ENCODE measurements around the gene SRR.

SRR gene

GRCh38 chr17:2331303-2331702 lies 27.6 kb downstream of the SRR start:
- no peak overlapping the region for H3K4me3 ChIP-seq (replicated peaks in 1 of 2; ENCODE audit: low read depth in 2 of 2, low read length in 2 of 2)
- no peak for DNase-seq (ENCODE audit: low read depth in 2 of 2)
- TF ChIP-seq, protein P1, sequence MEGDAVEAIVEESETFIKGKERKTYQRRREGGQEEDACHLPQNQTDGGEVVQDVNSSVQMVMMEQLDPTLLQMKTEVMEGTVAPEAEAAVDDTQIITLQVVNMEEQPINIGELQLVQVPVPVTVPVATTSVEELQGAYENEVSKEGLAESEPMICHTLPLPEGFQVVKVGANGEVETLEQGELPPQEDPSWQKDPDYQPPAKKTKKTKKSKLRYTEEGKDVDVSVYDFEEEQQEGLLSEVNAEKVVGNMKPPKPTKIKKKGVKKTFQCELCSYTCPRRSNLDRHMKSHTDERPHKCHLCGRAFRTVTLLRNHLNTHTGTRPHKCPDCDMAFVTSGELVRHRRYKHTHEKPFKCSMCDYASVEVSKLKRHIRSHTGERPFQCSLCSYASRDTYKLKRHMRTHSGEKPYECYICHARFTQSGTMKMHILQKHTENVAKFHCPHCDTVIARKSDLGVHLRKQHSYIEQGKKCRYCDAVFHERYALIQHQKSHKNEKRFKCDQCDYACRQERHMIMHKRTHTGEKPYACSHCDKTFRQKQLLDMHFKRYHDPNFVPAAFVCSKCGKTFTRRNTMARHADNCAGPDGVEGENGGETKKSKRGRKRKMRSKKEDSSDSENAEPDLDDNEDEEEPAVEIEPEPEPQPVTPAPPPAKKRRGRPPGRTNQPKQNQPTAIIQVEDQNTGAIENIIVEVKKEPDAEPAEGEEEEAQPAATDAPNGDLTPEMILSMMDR (IDR thresholded peaks at IDR 0.05; ENCODE audit: low read depth, low read length): no peak

DNA sequence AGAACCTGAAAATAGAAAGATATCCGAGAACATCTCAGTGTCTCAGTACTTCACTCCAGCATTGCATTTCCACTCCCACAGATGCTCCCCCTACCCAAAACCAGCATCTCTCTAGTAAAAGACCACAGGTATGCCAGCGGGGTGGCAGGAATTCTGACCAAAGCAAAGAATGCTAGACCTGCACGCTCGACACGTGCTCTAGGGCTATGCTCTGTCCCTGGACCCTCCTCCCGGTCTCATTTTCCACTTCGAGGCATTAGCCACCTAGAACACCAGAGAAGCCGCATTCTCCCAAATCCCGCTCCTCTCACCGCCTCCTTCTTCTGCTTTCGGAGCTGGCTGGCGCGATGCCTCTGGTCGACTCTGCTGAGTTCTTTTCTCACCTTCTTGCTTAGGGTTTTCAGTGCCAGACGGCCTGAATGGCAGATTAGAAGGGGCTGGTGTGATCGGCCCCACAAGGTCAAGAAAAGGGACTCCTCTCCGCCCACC lies 32.0 kb downstream of the SRR start:
- peak overlapping the region; percentile 83 to 89 for H3K4me3 ChIP-seq (replicated peaks in 1 of 2; ENCODE audit: low read depth in 2 of 2, low read length in 2 of 2)
- TF ChIP-seq, protein P1 (IDR thresholded peaks at IDR 0.05; ENCODE audit: low read depth, low read length): no peak
- DNase-seq (ENCODE audit: low read depth in 2 of 2): no peak

DNA sequence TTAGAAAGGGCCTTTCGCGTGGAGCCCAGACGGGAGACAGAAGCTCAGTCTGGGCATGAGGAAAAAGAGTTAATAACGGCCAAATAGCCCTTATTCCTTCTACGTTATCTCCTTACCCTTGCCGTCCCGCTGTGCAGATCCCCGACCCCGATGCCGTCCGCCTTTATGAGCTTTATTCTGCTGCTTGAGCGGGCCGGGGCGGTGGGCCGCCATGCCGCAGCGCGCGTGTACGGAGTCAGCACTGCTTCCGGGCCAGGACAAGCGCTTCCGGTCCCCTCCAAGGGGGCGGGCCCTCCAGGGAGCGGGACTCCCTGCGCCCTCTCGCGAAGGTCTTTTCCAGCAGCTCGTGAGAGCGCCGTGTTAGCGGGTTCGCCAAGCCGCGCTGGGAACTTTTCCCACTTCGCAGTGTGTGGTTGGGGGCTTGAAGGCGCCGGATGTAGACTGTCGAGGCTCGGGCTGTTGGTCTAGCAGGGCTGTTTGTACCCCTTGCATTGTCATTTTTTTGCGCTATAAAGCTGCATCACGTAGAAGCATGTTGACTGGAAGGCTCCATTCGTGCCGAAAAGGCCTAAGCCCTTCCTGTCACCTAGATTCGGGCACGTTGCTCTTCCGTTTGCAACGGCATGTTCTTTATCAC lies 32.6 kb downstream of the SRR start, which contains the start of gene TSR1:
TSR1 (minus strand) TSS at position 243 of the 637 bp plus-strand sequence; CDS start at position 213, 30 bp downstream.
- peak within 1 kb of the TSS; percentile 83 to 89 for H3K4me3 ChIP-seq (replicated peaks in 1 of 2; ENCODE audit: low read depth in 2 of 2, low read length in 2 of 2)
- TF ChIP-seq, protein P1 (IDR thresholded peaks at IDR 0.05; ENCODE audit: low read depth, low read length): no peak
- peak; percentile 89 to 92 for DNase-seq (ENCODE audit: low read depth in 2 of 2)

GRCh38 chr17:2336852-2337543 lies 33.2 kb downstream of the SRR start, which contains the start of gene SGSM2:
Gene SGSM2, plus strand, starts transcription at chr17:2337501. Its CDS starts 188 bp downstream, at chr17:2337689.
- DNase-seq (ENCODE audit: low read depth in 2 of 2): peak; percentile 31 to 69
- TF ChIP-seq, protein P1 (IDR thresholded peaks at IDR 0.05; ENCODE audit: low read depth, low read length): no peak
- peak within 1 kb of the TSS; percentile 83 to 89 for H3K4me3 ChIP-seq (replicated peaks in 1 of 2; ENCODE audit: low read depth in 2 of 2, low read length in 2 of 2)

GRCh38 chr17:2337544-2338314 lies 34.0 kb downstream of the SRR start:
- TF ChIP-seq, protein P1 (IDR thresholded peaks at IDR 0.05; ENCODE audit: low read depth, low read length): no peak
- H3K4me3 ChIP-seq (replicated peaks in 1 of 2; ENCODE audit: low read depth in 2 of 2, low read length in 2 of 2): peak overlapping the region; percentile 83 to 89
- DNase-seq (ENCODE audit: low read depth in 2 of 2): peak; percentile 34 to 66

DNA sequence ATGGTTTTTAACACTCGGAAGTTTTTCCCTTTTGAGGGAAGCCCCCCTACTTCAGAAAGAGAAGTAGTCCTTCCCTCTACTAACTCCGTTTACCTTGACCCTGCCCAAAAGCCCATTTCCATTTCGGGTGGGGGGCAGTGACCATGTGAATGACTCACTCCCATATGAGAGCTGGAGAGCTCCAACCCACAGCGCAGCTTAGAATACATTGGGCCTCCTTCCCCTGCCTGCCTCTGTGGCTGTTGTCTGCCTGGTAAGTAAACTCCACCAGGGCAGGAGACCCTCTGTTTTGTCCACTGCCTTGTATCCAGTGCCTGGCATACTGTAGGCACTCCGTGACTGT lies 34.5 kb downstream of the SRR start:
- TF ChIP-seq, protein P1 (IDR thresholded peaks at IDR 0.05; ENCODE audit: low read depth, low read length): no peak
- H3K4me3 ChIP-seq (replicated peaks in 1 of 2; ENCODE audit: low read depth in 2 of 2, low read length in 2 of 2): peak overlapping the region; percentile 83 to 89
- no peak for DNase-seq (ENCODE audit: low read depth in 2 of 2)
